GM23248 (cell line): Measurements from ENCODE around the gene PHF21A. TPM values are rescaled to one million over a fixed set of nuclear protein-coding genes. Genes with fewer than 3 reads are reported as not detected.

Source experiments
- DNase-seq: peaks from one replicate; pipeline ENCODE4 v3.0.0-alpha.2; 2015
- H2AFZ ChIP-seq: fragments of 200-600 bp; sonication (generic); 2 replicates; pipeline ENCODE4 v1.6.1; 2016; ENCODE audit warnings: antibody characterized with exemption
- H3F3A ChIP-seq: fragments of 200-600 bp; sonication (generic); 2 replicates; pipeline ENCODE4 v1.6.1; 2016; ENCODE audit warnings: mild to moderate bottlenecking, antibody characterized with exemption, mixed run types; ENCODE audit not compliant: insufficient read depth
- H3K27ac ChIP-seq: fragments of 200-600 bp; sonication (generic); 2 replicates; pipeline ENCODE4 v1.5.1; 2016; ENCODE audit warnings: mild to moderate bottlenecking
- H3K27me3 ChIP-seq: fragments of 200-600 bp; sonication (generic); replicated peaks from 2 replicates; pipeline ENCODE4 v1.6.1; 2016; ENCODE audit warnings: mild to moderate bottlenecking; ENCODE audit not compliant: insufficient read depth
- H3K36me3 ChIP-seq: fragments of 200-600 bp; sonication (generic); 2 replicates; pipeline ENCODE4 v1.6.1; 2016; ENCODE audit warnings: low read depth, mild to moderate bottlenecking
- H3K4me1 ChIP-seq: fragments of 200-600 bp; sonication (generic); 2 replicates; pipeline ENCODE4 v1.6.1; 2016; ENCODE audit warnings: mild to moderate bottlenecking; ENCODE audit not compliant: insufficient read depth
- H3K4me2 ChIP-seq: fragments of 200-600 bp; sonication (generic); one replicate; pipeline ENCODE4 v1.6.1; 2016; ENCODE audit warnings: mild to moderate bottlenecking; ENCODE audit not compliant: unreplicated experiment
- H3K4me3 ChIP-seq: fragments of 200-600 bp; sonication (generic); 2 replicates; pipeline ENCODE4 v1.5.1; 2016; ENCODE audit warnings: mild to moderate bottlenecking
- H3K79me2 ChIP-seq: fragments of 200-600 bp; sonication (generic); 2 replicates; pipeline ENCODE4 v1.6.1; 2016; ENCODE audit warnings: mild to moderate bottlenecking; ENCODE audit not compliant: insufficient read depth
- H3K9ac ChIP-seq: fragments of 200-600 bp; sonication (generic); 2 replicates; pipeline ENCODE4 v1.6.1; 2016; ENCODE audit warnings: mild to moderate bottlenecking
- H3K9me2 ChIP-seq: fragments of 200-600 bp; sonication (generic); 2 replicates; pipeline ENCODE4 v1.6.1; 2016; ENCODE audit warnings: mixed run types, mild to moderate bottlenecking, moderate library complexity; ENCODE audit not compliant: insufficient read depth
- H3K9me3 ChIP-seq: fragments of 200-600 bp; sonication (generic); one replicate; pipeline ENCODE4 v1.6.1; 2017; ENCODE audit warnings: low read depth
- H4K20me1 ChIP-seq: fragments of 200-600 bp; sonication (generic); 2 replicates; pipeline ENCODE4 v1.6.0; 2016; ENCODE audit not compliant: insufficient read depth
- EZH2 ChIP-seq: fragments of 200-600 bp; sonication (generic); IDR thresholded peaks from 2 replicates; pipeline ENCODE4 v1.6.1; 2018; ENCODE audit warnings: antibody characterized with exemption, mild to moderate bottlenecking; ENCODE audit not compliant: insufficient read depth, poor library complexity, severe bottlenecking
- EZH2phosphoT487 ChIP-seq: fragments of 200-600 bp; sonication (generic); IDR thresholded peaks from 2 replicates; pipeline ENCODE4 v1.6.1; 2018; ENCODE audit warnings: antibody characterized with exemption, moderate library complexity, mild to moderate bottlenecking, low read depth; ENCODE audit not compliant: insufficient read depth
- WGBS, 2 experiments: methylation state at CpG; one replicate each; pipeline ENCODE4 v1.1.6; 2015 to 2017; ENCODE audit warnings: low lambda C conversion rate in 2 of 2, low coverage in 1 of 2; ENCODE audit errors: missing lambda C conversion rate in 2 of 2; 5-methylcytosine and 5-hydroxymethylcytosine counted together
- in situ Hi-C: fragments of 300-500 bp; cut with MboI; formaldehyde crosslinking; loops from 2 replicates; pipeline ENCODE4 v1.15.0; 2020
- polyA plus RNA-seq: library from polyadenylated mRNA; unstranded; fragments of >200 nt; fragmentation: Nextera tagmentation; extraction: Ambion mirVana; gene quantifications from 2 replicates; pipeline ENCODE4 v1.2.1, GENCODE V29; 2016
- total RNA-seq: library from RNA; depleted of rRNA; stranded (reverse); fragments of >200 nt; shearing (Covaris generic); gene quantifications from 2 replicates; pipeline ENCODE4 v1.2.3, GENCODE V29; 2014

Gene PHF21A
- total and polyA plus RNA-seq, 2 experiments from 2014 or later: 11.2 to 17.0 TPM

DNA sequence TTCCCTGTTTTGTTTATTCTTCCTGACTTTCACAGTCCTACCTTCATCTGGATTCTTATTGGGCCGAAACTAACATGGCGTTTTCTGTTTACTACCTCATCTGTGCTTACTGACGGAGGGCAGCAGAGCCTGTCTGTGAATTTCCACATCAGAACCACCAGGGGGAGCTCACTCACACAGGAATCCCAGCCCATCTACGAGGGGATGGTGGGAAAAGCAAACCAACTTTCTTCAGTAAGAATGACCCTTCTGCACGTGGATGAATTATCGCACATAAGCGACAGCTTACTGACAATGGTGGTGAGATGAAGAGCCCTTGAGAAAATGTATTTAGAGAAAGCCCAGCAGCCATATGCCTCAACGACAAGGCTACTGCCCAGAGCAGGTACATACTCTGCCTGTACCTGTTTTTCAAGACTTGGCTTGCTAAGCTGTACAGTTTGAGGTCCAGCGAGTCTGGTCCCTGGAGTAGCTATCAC is 156.3 kb downstream of the PHF21A start:
- no peaks in the 10 kb centered on the region for H3K9me3 ChIP-seq
- H3K9ac ChIP-seq: peak overlapping the region; percentile 55
- WGBS, 2 experiments: 10 to 16% methylated on average over 9 of the region's 9 CpGs
- peaks cover 17% of the 10 kb centered on the region for H3K4me1 ChIP-seq
- H3K4me2 ChIP-seq: peak overlapping the region; percentile 39
- no peaks in the 10 kb centered on the region for H3K9me2 ChIP-seq
- H2AFZ ChIP-seq: peak overlapping the region; percentile 54
- no peaks in the 10 kb centered on the region for H4K20me1 ChIP-seq
- no peak for TF ChIP-seq EZH2phosphoT487
- no peak for TF ChIP-seq EZH2
- in situ Hi-C loops: no loop called here
- peaks cover 19% of the 10 kb centered on the region; the same call in 1 of the 2 replicates for H3K36me3 ChIP-seq
- no peaks in the 10 kb centered on the region for H3K27me3 ChIP-seq
- no peaks in the 10 kb centered on the region for H3K79me2 ChIP-seq
- no peak overlapping the region for H3K27ac ChIP-seq
- H3F3A ChIP-seq: peaks cover 13% of the 10 kb centered on the region
- peak; percentile 84 for DNase-seq
- H3K4me3 ChIP-seq: no peak overlapping the region

DNA sequence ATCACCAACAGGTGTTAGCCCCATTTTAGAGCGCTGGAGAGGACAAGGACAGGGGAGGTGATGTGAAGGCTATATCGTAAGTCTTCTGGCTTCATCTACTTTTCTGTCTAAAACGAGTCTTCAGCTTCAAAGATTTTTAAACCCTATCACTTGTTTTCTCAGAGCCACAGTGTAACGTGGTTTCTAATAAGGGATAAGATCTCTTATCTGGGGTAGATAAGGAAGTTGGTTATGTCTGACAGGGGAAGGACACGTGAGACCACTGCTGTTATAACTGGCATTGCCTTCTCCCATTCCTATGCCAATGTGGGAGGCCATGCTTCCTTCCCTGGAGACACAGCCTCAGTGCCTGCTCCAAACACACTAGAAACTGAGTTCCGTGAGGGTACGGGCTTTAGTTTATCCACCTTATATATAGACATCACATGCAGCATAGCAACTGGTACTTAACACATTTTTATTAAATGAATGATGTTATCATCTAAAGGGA is 159.5 kb downstream of the PHF21A start:
- no peak overlapping the region for H2AFZ ChIP-seq
- H3F3A ChIP-seq: peaks cover 27% of the 10 kb centered on the region
- peaks cover 9% of the 10 kb centered on the region; the same call in 1 of the 2 replicates for H3K79me2 ChIP-seq
- no peak for TF ChIP-seq EZH2
- no peak for TF ChIP-seq EZH2phosphoT487
- WGBS, 2 experiments: 89 to 94% methylated on average over 7 of the region's 7 CpGs
- H3K4me3 ChIP-seq: no peak overlapping the region
- no peak overlapping the region for H3K4me2 ChIP-seq
- no peaks in the 10 kb centered on the region for H3K27me3 ChIP-seq
- H3K27ac ChIP-seq: no peak overlapping the region
- DNase-seq: no peak
- no peaks in the 10 kb centered on the region; the same call in 1 of the 2 replicates for H4K20me1 ChIP-seq
- in situ Hi-C loops: no loop called here
- no peaks in the 10 kb centered on the region for H3K9me2 ChIP-seq
- H3K36me3 ChIP-seq: peaks cover 8% of the 10 kb centered on the region; the same call in 1 of the 2 replicates
- no peak overlapping the region for H3K9ac ChIP-seq
- H3K9me3 ChIP-seq: no peaks in the 10 kb centered on the region
- H3K4me1 ChIP-seq: peaks cover 25% of the 10 kb centered on the region

DNA sequence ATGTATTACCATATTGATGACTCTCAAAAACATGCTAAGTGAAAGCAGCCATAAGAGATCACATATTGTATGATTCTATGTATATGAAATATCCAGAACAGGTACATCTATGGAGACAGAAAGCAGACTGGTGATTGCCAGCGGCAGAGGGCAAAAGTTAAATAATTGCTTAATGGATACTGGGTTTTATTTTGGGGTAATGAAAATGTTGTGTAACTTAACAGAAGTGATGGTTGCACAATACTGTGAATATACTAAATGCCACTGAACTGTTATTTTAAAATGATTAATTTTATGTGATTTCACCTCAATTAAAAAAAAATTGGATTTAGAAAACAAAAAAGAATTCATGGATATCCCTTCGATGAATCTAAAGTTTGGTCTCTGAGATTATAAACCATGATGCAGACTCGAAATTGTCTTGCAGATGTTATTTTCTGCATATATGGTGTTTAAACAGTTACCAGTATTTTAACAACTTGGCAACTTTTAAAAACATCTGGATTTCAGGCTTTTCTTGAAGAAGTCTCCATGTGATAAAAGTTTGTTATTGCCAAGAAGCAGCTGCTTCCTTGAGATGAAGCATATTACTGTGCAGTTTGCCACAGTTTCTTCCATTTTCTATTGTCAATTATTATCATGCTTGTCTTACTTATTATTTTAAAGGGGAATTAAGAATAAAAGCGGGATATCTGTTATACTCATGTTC is 160.7 kb downstream of the PHF21A start:
- H3K79me2 ChIP-seq: peaks cover 9% of the 10 kb centered on the region; the same call in 1 of the 2 replicates
- no peak overlapping the region for H3K9ac ChIP-seq
- H3K4me2 ChIP-seq: peak overlapping the region; percentile 38
- in situ Hi-C loops: no loop called here
- H3K4me1 ChIP-seq: peaks cover 25% of the 10 kb centered on the region
- peaks cover 8% of the 10 kb centered on the region; the same call in 1 of the 2 replicates for H3K36me3 ChIP-seq
- H4K20me1 ChIP-seq: no peaks in the 10 kb centered on the region; the same call in 1 of the 2 replicates
- no peaks in the 10 kb centered on the region for H3K27me3 ChIP-seq
- no peaks in the 10 kb centered on the region for H3K9me2 ChIP-seq
- TF ChIP-seq EZH2phosphoT487: no peak
- TF ChIP-seq EZH2: no peak
- peaks cover 27% of the 10 kb centered on the region for H3F3A ChIP-seq
- WGBS, 2 experiments: 16 to 18% methylated on average over 4 of the region's 4 CpGs
- no peak overlapping the region for H3K4me3 ChIP-seq
- H2AFZ ChIP-seq: no peak overlapping the region
- H3K27ac ChIP-seq: peak overlapping the region; percentile 64
- DNase-seq: peak; percentile 55
- no peaks in the 10 kb centered on the region for H3K9me3 ChIP-seq

DNA sequence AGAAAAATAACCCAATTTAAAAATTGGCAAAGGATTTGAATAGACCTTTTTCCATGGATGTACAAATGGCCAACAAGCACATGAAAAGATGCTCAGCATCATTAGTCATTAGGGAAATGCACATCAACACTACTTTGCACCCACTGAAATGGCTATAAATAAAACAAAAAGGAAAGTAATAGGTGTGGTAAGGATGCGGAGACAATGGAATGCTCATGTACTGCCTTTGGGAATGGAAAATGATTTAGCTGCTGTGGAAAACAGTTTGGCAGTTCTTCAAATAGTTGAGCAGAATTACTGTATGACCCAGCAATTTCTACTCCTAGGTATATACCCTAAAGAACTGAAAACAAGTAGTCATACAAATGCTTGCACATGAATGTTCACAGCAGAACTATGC is 161.4 kb downstream of the PHF21A start:
- peaks cover 25% of the 10 kb centered on the region for H3K4me1 ChIP-seq
- peaks cover 8% of the 10 kb centered on the region; the same call in 1 of the 2 replicates for H3K36me3 ChIP-seq
- no peaks in the 10 kb centered on the region; the same call in 1 of the 2 replicates for H4K20me1 ChIP-seq
- H2AFZ ChIP-seq: no peak overlapping the region
- H3K9ac ChIP-seq: no peak overlapping the region
- peak; percentile 78 for DNase-seq
- H3F3A ChIP-seq: peaks cover 27% of the 10 kb centered on the region
- no peaks in the 10 kb centered on the region for H3K9me2 ChIP-seq
- WGBS, 2 experiments: 17% methylated on average over 1 of the region's 1 CpG
- TF ChIP-seq EZH2phosphoT487: peak; percentile 77; the same call in 1 of the 2 replicates
- no peak for TF ChIP-seq EZH2
- H3K4me3 ChIP-seq: no peak overlapping the region
- H3K27me3 ChIP-seq: no peaks in the 10 kb centered on the region
- in situ Hi-C loops: no loop called here
- H3K9me3 ChIP-seq: no peaks in the 10 kb centered on the region
- peak overlapping the region; percentile 64 for H3K27ac ChIP-seq
- H3K79me2 ChIP-seq: peaks cover 9% of the 10 kb centered on the region; the same call in 1 of the 2 replicates
- H3K4me2 ChIP-seq: peak overlapping the region; percentile 38
